ENCODE measurements around the gene DCAF10.

Gene DCAF10

GRCh38 chr9:37915911-37916470 lies 115.4 kb downstream of the DCAF10 start:
- DNase-seq (ENCODE audit: extremely low read depth, insufficient read length) = no peak
- TF ChIP-seq CTCF (IDR thresholded peaks at IDR 0.05; ENCODE audit: insufficient read depth, low read length, poor library complexity, severe bottlenecking) = no peak
- H3K27me3 ChIP-seq (replicated peaks; ENCODE audit: control insufficient read depth, insufficient read depth, low read length) = no peaks in the 10 kb centered on the region
- no peaks in the 10 kb centered on the region; the same call in 1 of the 2 replicates for H3K36me3 ChIP-seq (ENCODE audit: control insufficient read depth, insufficient read depth, low read length)
- H3K4me3 ChIP-seq (replicated peaks; ENCODE audit: low read depth, low read length) = no peak overlapping the region

GRCh38 chr9:37916471-37917312 lies 116.1 kb downstream of the DCAF10 start:
- H3K4me3 ChIP-seq (replicated peaks; ENCODE audit: low read depth, low read length) = no peak overlapping the region
- no peak for TF ChIP-seq CTCF (IDR thresholded peaks at IDR 0.05; ENCODE audit: insufficient read depth, low read length, poor library complexity, severe bottlenecking)
- DNase-seq (ENCODE audit: extremely low read depth, insufficient read length) = no peak
- no peaks in the 10 kb centered on the region for H3K27me3 ChIP-seq (replicated peaks; ENCODE audit: control insufficient read depth, insufficient read depth, low read length)
- no peaks in the 10 kb centered on the region; the same call in 1 of the 2 replicates for H3K36me3 ChIP-seq (ENCODE audit: control insufficient read depth, insufficient read depth, low read length)

Data from GM06990 (cell line).